GM12892 (cell line): Measurements from ENCODE around the gene TRIM22.

Experiments used
- DNase-seq: peaks from one replicate; pipeline ENCODE4 v3.0.0; 2011; ENCODE audit not compliant: insufficient read length
- FAIRE-seq: peaks from 2 replicates; lab custom pipeline; 2011; peaks lifted over from hg19 to GRCh38; lab: Jason Lieb, UNC
- POLR2A ChIP-seq: IDR thresholded peaks from 2 replicates; pipeline ENCODE4 v1.6.1; 2011; ENCODE audit warnings: low read depth, low read length, control low read depth
- POLR2AphosphoS5 ChIP-seq: IDR thresholded peaks from 2 replicates; pipeline ENCODE4 v1.6.1; 2011; ENCODE audit warnings: low read depth, low read length, control low read depth
- TAF1 ChIP-seq: IDR thresholded peaks from 2 replicates; pipeline ENCODE4 v1.6.1; 2011; ENCODE audit warnings: low read depth, mild to moderate bottlenecking, control low read depth, low read length, borderline replicate concordance

The TRIM22 gene

GRCh38 chr11:5722622-5723021, 33.0 kb downstream of the TRIM22 start:
- DNase-seq (no peak), FAIRE-seq (no peak)
- TF ChIP-seq POLR2A: no peak
- TF ChIP-seq TAF1: no peak
- TF ChIP-seq POLR2AphosphoS5: no peak

GRCh38 chr11:5726351-5726750, 36.8 kb downstream of the TRIM22 start:
- no peak for FAIRE-seq
- no peak for DNase-seq
- TF ChIP-seq TAF1: no peak
- no peak for TF ChIP-seq POLR2A
- TF ChIP-seq POLR2AphosphoS5: no peak

- FAIRE-seq (no peak), DNase-seq (no peak)
- TF ChIP-seq POLR2A (no peak), POLR2AphosphoS5 (no peak), TAF1 (no peak)
Measured at GRCh38 chr11:5727691-5728090, 38.1 kb downstream of the TRIM22 start.

- FAIRE-seq (no peak), DNase-seq (no peak)
- TF ChIP-seq POLR2A (no peak), POLR2AphosphoS5 (no peak), TAF1 (no peak)
Measured at GRCh38 chr11:5736396-5736795, 46.8 kb downstream of the TRIM22 start, which contains the start of gene OR56B1. Gene OR56B1, plus strand, starts transcription at chr11:5736448. Its CDS starts 69 bp downstream, at chr11:5736517.

GRCh38 chr11:5737091-5737490, 47.5 kb downstream of the TRIM22 start:
- TF ChIP-seq TAF1 (no peak), POLR2A (no peak), POLR2AphosphoS5 (no peak)
- FAIRE-seq: no peak
- no peak for DNase-seq

GRCh38 chr11:5737670-5738392, 48.2 kb downstream of the TRIM22 start:
- no peak for FAIRE-seq
- TF ChIP-seq POLR2AphosphoS5: no peak
- TF ChIP-seq POLR2A: no peak
- no peak for TF ChIP-seq TAF1
- no peak for DNase-seq

GRCh38 chr11:5738431-5738830, 48.8 kb downstream of the TRIM22 start:
- no peak for DNase-seq
- no peak for FAIRE-seq
- TF ChIP-seq POLR2AphosphoS5 (no peak), POLR2A (no peak), TAF1 (no peak)

- no peak for FAIRE-seq
- no peak for TF ChIP-seq TAF1
- no peak for TF ChIP-seq POLR2AphosphoS5
- TF ChIP-seq POLR2A: no peak
- no peak for DNase-seq
Measured at GRCh38 chr11:5746614-5747013, 57.0 kb downstream of the TRIM22 start.

GRCh38 chr11:5749836-5750235, 60.2 kb downstream of the TRIM22 start:
- no peak for TF ChIP-seq TAF1
- no peak for TF ChIP-seq POLR2A
- no peak for TF ChIP-seq POLR2AphosphoS5
- DNase-seq (no peak), FAIRE-seq (no peak)

- DNase-seq (no peak), FAIRE-seq (no peak)
- TF ChIP-seq TAF1 (no peak), POLR2AphosphoS5 (no peak), POLR2A (no peak)
Measured at GRCh38 chr11:5753943-5754342, 64.4 kb downstream of the TRIM22 start, which contains the start of gene OR52N4. Gene OR52N4, plus strand, starts transcription at chr11:5754243. Its CDS starts 498 bp downstream, at chr11:5754741.
